Activated CD8-positive, alpha-beta T cell treated with anti-CD3 and anti-CD28 coated beads for 36 hours (primary cell): ENCODE data around the gene PLAC8L1. TPM values are rescaled to one million over a fixed set of nuclear protein-coding genes. Genes with fewer than 3 reads are reported as not detected.

Experiments
- ATAC-seq: fragments of 200-7000 bp; cut with Tn5 transposase; one replicate; pipeline ENCODE4 v1.10.0; 2021; ENCODE audit warnings: mild to moderate bottlenecking, moderate library complexity
- CTCF ChIA-PET: fragments of 350-600 bp; sonication (Branson Sonifier 250); formaldehyde crosslinking; loops from one replicate; lab custom pipeline; 2021; ENCODE audit warnings: antibody characterized with exemption; lab: Charles Lee
- POLR2A ChIA-PET: fragments of 350-600 bp; sonication (Branson Sonifier 250); formaldehyde crosslinking; loops from one replicate; lab custom pipeline; 2021; ENCODE audit warnings: antibody characterized with exemption; lab: Charles Lee
- DNase-seq: peaks from one replicate; pipeline ENCODE4 v3.0.0-alpha.2; 2020
- H3K27ac Mint-ChIP-seq: one replicate; pipeline ENCODE4 v1.8.0; 2021; ENCODE audit warnings: mild to moderate bottlenecking, mixed read lengths
- H3K27me3 Mint-ChIP-seq: one replicate; pipeline ENCODE4 v1.8.0; 2021; ENCODE audit warnings: mixed read lengths
- H3K36me3 Mint-ChIP-seq: one replicate; pipeline ENCODE4 v1.8.0; 2021; ENCODE audit warnings: low read depth, mixed read lengths
- H3K4me1 Mint-ChIP-seq: one replicate; pipeline ENCODE4 v1.8.0; 2021; ENCODE audit warnings: low read depth, mixed read lengths
- H3K4me3 Mint-ChIP-seq: one replicate; pipeline ENCODE4 v1.8.0; 2021; ENCODE audit warnings: mild to moderate bottlenecking, moderate library complexity, mixed read lengths
- H3K9me3 Mint-ChIP-seq: one replicate; pipeline ENCODE4 v1.8.0; 2021; ENCODE audit warnings: mixed read lengths
- CTCF ChIP-seq: fragments of 200-600 bp; IDR thresholded peaks from one replicate; pipeline ENCODE4 v1.8.0; 2022; ENCODE audit warnings: antibody characterized with exemption, mild to moderate bottlenecking
- intact Hi-C: fragments of 100-400 bp; cut with micrococcal nuclease; formaldehyde crosslinking; loops from one replicate; pipeline ENCODE4 v1.10.0; 2022
- total RNA-seq, 2 experiments: library from RNA; stranded (reverse); gene quantifications; one replicate each; pipeline ENCODE4 v1.2.3, GENCODE V29; 2021

PLAC8L1 gene
- total RNA-seq, 2 experiments from 2014 or later: 0.61 TPM; not detected in 1

GRCh38 chr5:146050086-146050485 lies 55.3 kb downstream of the PLAC8L1 start:
- H3K9me3 Mint-ChIP-seq: no peaks in the 10 kb centered on the region
- DNase-seq (no peak), ATAC-seq (no peak)
- no peaks in the 10 kb centered on the region for H3K36me3 Mint-ChIP-seq
- intact Hi-C loops: no loop called here
- no peak for TF ChIP-seq CTCF
- no peak overlapping the region for H3K27ac Mint-ChIP-seq
- CTCF ChIA-PET: interaction anchor here (1.0 to 2.0 kb wide), 3 partner anchors 9 to 224 kb away, joined by 3 to 8 read pairs (median 3); no protein-coding TSS in a partner anchor
- H3K27me3 Mint-ChIP-seq: peaks cover 3% of the 10 kb centered on the region
- no peak overlapping the region for H3K4me3 Mint-ChIP-seq
- POLR2A ChIA-PET: no interaction called here
- no peaks in the 10 kb centered on the region for H3K4me1 Mint-ChIP-seq

GRCh38 chr5:146049704-146050026 lies 55.7 kb downstream of the PLAC8L1 start:
- CTCF ChIA-PET: interaction anchor here (1.3 kb wide), 1 partner anchor 377 kb away, joined by 3 read pairs; no protein-coding TSS in a partner anchor
- Mint-ChIP-seq H3K36me3 (no peaks in the 10 kb centered on the region), H3K27ac (no peak overlapping the region), H3K4me1 (no peaks in the 10 kb centered on the region), H3K9me3 (no peaks in the 10 kb centered on the region), H3K27me3 (peaks cover 3% of the 10 kb centered on the region), H3K4me3 (no peak overlapping the region)
- intact Hi-C loops: loop anchor here (10.0 kb wide), 1 partner anchor 365 kb away; no protein-coding TSS in a partner anchor
- no peak for ATAC-seq
- no peak for TF ChIP-seq CTCF
- DNase-seq: no peak
- POLR2A ChIA-PET: no interaction called here

GRCh38 chr5:146048994-146049703 lies 56.2 kb downstream of the PLAC8L1 start:
- POLR2A ChIA-PET: no interaction called here
- Mint-ChIP-seq H3K27ac (no peak overlapping the region), H3K4me1 (no peaks in the 10 kb centered on the region), H3K9me3 (no peaks in the 10 kb centered on the region), H3K36me3 (no peaks in the 10 kb centered on the region), H3K4me3 (no peak overlapping the region), H3K27me3 (peaks cover 3% of the 10 kb centered on the region)
- peak; percentile 46 for TF ChIP-seq CTCF
- ATAC-seq (no peak), DNase-seq (peak; percentile 39)
- CTCF ChIA-PET: interaction anchor here (1.3 kb wide), 1 partner anchor 378 kb away, joined by 3 read pairs; no protein-coding TSS in a partner anchor
- intact Hi-C loops: loop anchor here (10.0 kb wide), 1 partner anchor 364 kb away; no protein-coding TSS in a partner anchor

GRCh38 chr5:146047396-146047795 lies 58.0 kb downstream of the PLAC8L1 start:
- Mint-ChIP-seq H3K27me3 (peaks cover 3% of the 10 kb centered on the region), H3K4me1 (no peaks in the 10 kb centered on the region), H3K27ac (no peak overlapping the region), H3K36me3 (no peaks in the 10 kb centered on the region), H3K9me3 (no peaks in the 10 kb centered on the region), H3K4me3 (no peak overlapping the region)
- intact Hi-C loops: loop anchor here (10.0 kb wide), 1 partner anchor 363 kb away; no protein-coding TSS in a partner anchor
- ATAC-seq: no peak
- ChIA-PET POLR2A (no interaction called here), CTCF (interaction anchor here (0.9 kb wide), 1 partner anchor 349 kb away, joined by 3 read pairs; no protein-coding TSS in a partner anchor)
- no peak for DNase-seq
- no peak for TF ChIP-seq CTCF

- intact Hi-C loops: loop anchor here (10.0 kb wide), 1 partner anchor 359 kb away; no protein-coding TSS in a partner anchor
These were observed 61.7 kb downstream of the PLAC8L1 start for GRCh38 chr5:146043722-146044121.

More at GRCh38 chr5:146043722-146044121, 61.7 kb downstream of the PLAC8L1 start:
- no peak overlapping the region for H3K4me3 Mint-ChIP-seq
- H3K36me3 Mint-ChIP-seq: no peaks in the 10 kb centered on the region
- no peak for TF ChIP-seq CTCF
- H3K27me3 Mint-ChIP-seq: peaks cover 1% of the 10 kb centered on the region
- CTCF ChIA-PET: no interaction called here
- no peak overlapping the region for H3K27ac Mint-ChIP-seq
- POLR2A ChIA-PET: no interaction called here
- no peaks in the 10 kb centered on the region for H3K4me1 Mint-ChIP-seq
- no peak for DNase-seq
- no peak for ATAC-seq
- no peaks in the 10 kb centered on the region for H3K9me3 Mint-ChIP-seq
